Fibroblast of villous mesenchyme (primary cell): ENCODE data around the gene BMP8B. TPM values are rescaled to one million over a fixed set of nuclear protein-coding genes. Genes with fewer than 3 reads are reported as not detected.
"Not testable (repeated sequence)": the region's sequence is repeated elsewhere in the genome, so short reads cannot be mapped to it uniquely, and the experiment has no call there.

ENCODE experiments used
- DNase-seq: peaks from one replicate; pipeline ENCODE4 v3.0.0-alpha.2; 2010; ENCODE audit warnings: low read depth
- H3K4me3 ChIP-seq: 2 replicates; pipeline ENCODE4 v1.5.1; 2011; ENCODE audit warnings: low read depth, mild to moderate bottlenecking, low read length
- CTCF ChIP-seq: IDR thresholded peaks from 2 replicates; pipeline ENCODE4 v1.5.1; 2012; ENCODE audit warnings: low read depth, mild to moderate bottlenecking, low read length; ENCODE audit not compliant: insufficient read depth
- total RNA-seq: library from RNA; depleted of rRNA; stranded (reverse); fragments of >200 nt; gene quantifications from 2 replicates; pipeline ENCODE4 v1.2.3, GENCODE V29; 2012

The BMP8B gene
- total RNA-seq, 1 donor: under 0.01 TPM

- no peak overlapping the region for H3K4me3 ChIP-seq
- no peak for TF ChIP-seq CTCF
- no peak for DNase-seq
Measured at GRCh38 chr1:39822146-39822545, 33.5 kb upstream of the BMP8B start.

GRCh38 chr1:39819091-39819812 is 30.6 kb upstream of the BMP8B start:
- DNase-seq: no peak
- TF ChIP-seq CTCF: no peak

GRCh38 chr1:39818482-39818881 is 29.8 kb upstream of the BMP8B start:
- no peak for TF ChIP-seq CTCF
- DNase-seq: no peak
- H3K4me3 ChIP-seq: no peak overlapping the region

More at GRCh38 chr1:39819091-39819812, 30.6 kb upstream of the BMP8B start:
- no peak overlapping the region for H3K4me3 ChIP-seq

GRCh38 chr1:39817091-39817932 is 28.6 kb upstream of the BMP8B start:
- not testable (repeated sequence) for DNase-seq, H3K4me3 ChIP-seq

GRCh38 chr1:39816415-39817090 is 27.9 kb upstream of the BMP8B start:
- TF ChIP-seq CTCF: peak; percentile 79
- peak; percentile 75 for DNase-seq
- H3K4me3 ChIP-seq: no peak overlapping the region

GRCh38 chr1:39812913-39813312 is 24.2 kb upstream of the BMP8B start:
- H3K4me3 ChIP-seq: no peak overlapping the region
- DNase-seq: no peak
- no peak for TF ChIP-seq CTCF
